Kidney (tissue), 14 donors: Measurements from ENCODE around the gene CEP20. TPM values are rescaled to one million over a fixed set of nuclear protein-coding genes. Genes with fewer than 3 reads are reported as not detected.

Source experiments
- DNase-seq, 5 donors: peaks; one replicate each; pipeline ENCODE4 v3.0.0-alpha.2; 2013 to 2020
- FAIRE-seq: peaks from 2 replicates; lab custom pipeline; 2012; peaks lifted over from hg19 to GRCh38; lab: Jason Lieb, UNC
- H3K27ac ChIP-seq, 2 donors: one replicate each; pipeline ENCODE4 v1.7.0; 2013; ENCODE audit warnings: low read depth in 2 of 2, low read length in 2 of 2, inconsistent platforms in 1 of 2
- H3K27me3 ChIP-seq: one replicate; pipeline ENCODE4 v1.7.1; 2013; ENCODE audit warnings: low read length, inconsistent platforms; ENCODE audit not compliant: control insufficient read depth, insufficient read depth
- H3K36me3 ChIP-seq, 3 donors: one replicate each; pipeline versions ENCODE4 v1.7.0 to v1.7.1; 2013; ENCODE audit warnings: low read length in 3 of 3, control low read depth in 1 of 3, inconsistent platforms in 1 of 3; ENCODE audit not compliant: insufficient read depth in 3 of 3, control insufficient read depth in 2 of 3
- H3K4me1 ChIP-seq, 3 donors: one replicate each; pipeline versions ENCODE4 v1.7.0 to v1.7.1; 2013; ENCODE audit warnings: low read length in 3 of 3, inconsistent platforms in 1 of 3, low read depth in 1 of 3; ENCODE audit not compliant: control insufficient read depth in 2 of 3, insufficient read depth in 2 of 3
- H3K4me3 ChIP-seq, 3 donors: one replicate each; pipeline versions ENCODE4 v1.7.0 to v1.8.1; 2013; ENCODE audit warnings: low read length in 3 of 3, control low read depth in 1 of 3, inconsistent platforms in 1 of 3
- H3K9ac ChIP-seq, 3 donors: one replicate each; pipeline versions ENCODE4 v1.7.0 to v1.7.1; 2013; ENCODE audit warnings: low read length in 3 of 3, control low read depth in 1 of 3, inconsistent platforms in 1 of 3
- H3K9me3 ChIP-seq, 3 donors: one replicate each; pipeline versions ENCODE4 v1.7.0 to v1.7.1; 2013; ENCODE audit warnings: low read length in 3 of 3, control low read depth in 1 of 3, inconsistent platforms in 1 of 3; ENCODE audit not compliant: control insufficient read depth in 2 of 3, insufficient read depth in 1 of 3
- intact Hi-C: fragments of 100-400 bp; cut with DNase I; formaldehyde crosslinking; loops from one replicate; pipeline ENCODE4 v1.11.1; 2022
- polyA plus RNA-seq: library from polyadenylated mRNA; stranded (reverse); fragments of 350-450 nt; fragmentation: Illumina TruSeq; extraction: RNeasy Lipid Tissue Mini Kit (QIAGEN cat#74804); gene quantifications from one replicate; pipeline ENCODE4 v1.2.3, GENCODE V29; 2014; ENCODE audit warnings: low read depth, low replicate concordance; ENCODE audit not compliant: insufficient read depth
- total RNA-seq: library from RNA; stranded (reverse); fragmentation: NEBNext Ultra II Directional; extraction: Animal tissue kit (Norgen Biotek cat#: 25700); gene quantifications from one replicate; pipeline ENCODE4 v1.2.1, GENCODE V29; 2021
- TF ChIP-seq, protein P1 (sequence below): IDR thresholded peaks from 3 replicates; pipeline ENCODE4 v1.5.1; 2012; ENCODE audit warnings: mild to moderate bottlenecking, moderate library complexity, borderline replicate concordance; ENCODE audit not compliant: insufficient read depth; ENCODE audit errors: extremely low read depth
- donor health status: control.
- donor health status: control.
- donor health status: control.
- donor health status: control.
- donor health status: control.
- donor health status: DM: yes; HTN: yes; CAD: no.
- donor health status: Normal renal cell carcinoma (clear cell type).

The CEP20 gene
- total and polyA plus RNA-seq, 2 donors from 2014 or later = 24.8 to 28.9 TPM

- no peak overlapping the region for H3K27ac ChIP-seq
- intact Hi-C loops = no loop called here
Observed at GRCh38 chr16:15864939-15865338, 23.5 kb downstream of the CEP20 start.

DNA sequence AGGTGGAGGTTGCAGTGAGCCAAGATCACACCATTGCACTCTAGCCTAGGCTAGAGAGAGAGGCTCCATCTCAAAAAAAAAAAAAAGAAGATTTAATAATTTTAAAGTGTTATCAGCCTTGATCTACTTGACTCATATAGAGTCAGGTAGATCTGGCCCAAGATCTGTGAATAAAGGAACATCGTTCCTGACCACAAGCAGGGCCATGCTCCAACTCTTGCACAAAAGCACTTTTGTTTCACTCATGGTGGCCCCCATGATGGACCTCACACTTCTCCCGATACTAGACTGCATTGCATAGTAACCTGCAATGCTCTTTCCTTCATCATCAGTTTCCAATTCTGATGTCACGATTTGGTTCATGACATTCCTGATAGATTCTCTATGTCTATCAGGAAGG is 26.4 kb downstream of the CEP20 start:
- Histone ChIP-seq H3K27ac (no peak overlapping the region), H3K36me3 (peaks cover 0 to 4% (median 0%) of the 10 kb centered on the region in 3 donors), H3K9me3 (no peaks in the 10 kb centered on the region), H3K4me1 (peaks cover 0 to 6% (median 0%) of the 10 kb centered on the region in 3 donors), H3K9ac (no peak overlapping the region), H3K27me3 (peaks cover 7% of the 10 kb centered on the region), H3K4me3 (no peak overlapping the region)
- no peak for FAIRE-seq
- no peak for DNase-seq
- TF ChIP-seq, protein P1, sequence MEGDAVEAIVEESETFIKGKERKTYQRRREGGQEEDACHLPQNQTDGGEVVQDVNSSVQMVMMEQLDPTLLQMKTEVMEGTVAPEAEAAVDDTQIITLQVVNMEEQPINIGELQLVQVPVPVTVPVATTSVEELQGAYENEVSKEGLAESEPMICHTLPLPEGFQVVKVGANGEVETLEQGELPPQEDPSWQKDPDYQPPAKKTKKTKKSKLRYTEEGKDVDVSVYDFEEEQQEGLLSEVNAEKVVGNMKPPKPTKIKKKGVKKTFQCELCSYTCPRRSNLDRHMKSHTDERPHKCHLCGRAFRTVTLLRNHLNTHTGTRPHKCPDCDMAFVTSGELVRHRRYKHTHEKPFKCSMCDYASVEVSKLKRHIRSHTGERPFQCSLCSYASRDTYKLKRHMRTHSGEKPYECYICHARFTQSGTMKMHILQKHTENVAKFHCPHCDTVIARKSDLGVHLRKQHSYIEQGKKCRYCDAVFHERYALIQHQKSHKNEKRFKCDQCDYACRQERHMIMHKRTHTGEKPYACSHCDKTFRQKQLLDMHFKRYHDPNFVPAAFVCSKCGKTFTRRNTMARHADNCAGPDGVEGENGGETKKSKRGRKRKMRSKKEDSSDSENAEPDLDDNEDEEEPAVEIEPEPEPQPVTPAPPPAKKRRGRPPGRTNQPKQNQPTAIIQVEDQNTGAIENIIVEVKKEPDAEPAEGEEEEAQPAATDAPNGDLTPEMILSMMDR = no peak
- intact Hi-C loops = no loop called here

More at GRCh38 chr16:15864939-15865338, 23.5 kb downstream of the CEP20 start:
- H3K36me3 ChIP-seq = peaks cover 1 to 7% (median 3%) of the 10 kb centered on the region in 3 donors
- H3K4me3 ChIP-seq = no peak overlapping the region
- TF ChIP-seq, protein P1 = no peak
- H3K9me3 ChIP-seq = no peaks in the 10 kb centered on the region
- FAIRE-seq = no peak
- no peak overlapping the region for H3K9ac ChIP-seq
- H3K27me3 ChIP-seq = no peaks in the 10 kb centered on the region
- H3K4me1 ChIP-seq = no peaks in the 10 kb centered on the region
- DNase-seq = no peak

DNA sequence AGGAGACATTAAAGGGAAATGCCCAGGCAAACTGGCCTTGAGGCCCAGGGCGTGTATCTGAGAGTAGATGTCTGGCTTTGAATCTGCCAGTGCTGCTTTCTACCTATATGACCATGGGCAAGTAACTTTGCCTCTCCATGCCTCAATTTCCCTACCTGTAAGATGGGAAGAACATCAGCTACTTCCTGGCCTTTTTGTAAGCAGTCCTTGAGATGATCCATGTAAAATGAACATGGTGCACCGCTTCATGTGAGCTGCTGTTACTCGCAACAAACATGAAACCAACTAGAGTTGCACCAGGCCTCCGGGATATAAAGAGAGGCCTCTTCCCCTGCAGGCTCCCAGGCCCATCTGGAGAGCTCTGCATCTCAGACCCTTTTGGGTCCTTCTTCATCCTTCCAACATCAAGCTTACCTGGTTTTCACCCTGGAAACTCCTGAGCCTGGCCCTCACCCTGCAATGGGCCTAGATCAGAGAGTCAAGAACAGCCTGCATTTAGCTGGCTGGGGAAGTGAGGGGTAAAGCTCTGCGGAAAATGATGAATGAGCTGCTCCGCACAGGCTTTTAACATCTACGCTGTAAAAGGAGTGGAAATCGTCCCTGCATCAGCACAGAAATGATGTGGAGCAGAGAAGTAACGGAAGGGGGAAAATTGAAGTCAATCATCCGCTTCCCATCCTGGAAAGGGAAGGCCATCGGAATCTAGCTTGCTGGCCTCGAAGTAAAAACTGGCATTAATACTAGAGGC is 29.3 kb downstream of the CEP20 start:
- Histone ChIP-seq H3K9me3 (no peaks in the 10 kb centered on the region), H3K36me3 (no peaks in the 10 kb centered on the region), H3K4me1 (peaks cover 0 to 6% (median 0%) of the 10 kb centered on the region in 3 donors), H3K27me3 (peaks cover 20% of the 10 kb centered on the region), H3K27ac (no peak overlapping the region), H3K9ac (no peak overlapping the region), H3K4me3 (no peak overlapping the region)
- TF ChIP-seq, protein P1 = no peak
- FAIRE-seq = no peak
- no peak for DNase-seq
- intact Hi-C loops = no loop called here
